ENCODE data around the gene FASTKD1.
A peak's percentile ranks its signal among the peaks of the same experiment; 100 is the strongest.
"Not testable (repeated sequence)": the region's sequence is repeated elsewhere in the genome, so short reads cannot be mapped to it uniquely, and the experiment has no call there.

FASTKD1 gene

GRCh38 chr2:169599568-169599967 is 25.9 kb upstream of the FASTKD1 start:
- no peak for TF ChIP-seq CTCF (conservative IDR thresholded peaks at IDR 0.05)
- H3K27ac ChIP-seq, result no peak overlapping the region

- no peak for TF ChIP-seq CTCF (conservative IDR thresholded peaks at IDR 0.05)
- no peak overlapping the region for H3K27ac ChIP-seq
Observed at GRCh38 chr2:169598982-169599381, 25.3 kb upstream of the FASTKD1 start.

GRCh38 chr2:169596546-169596945 is 22.9 kb upstream of the FASTKD1 start:
- not testable (repeated sequence) for H3K27ac ChIP-seq

GRCh38 chr2:169590804-169591203 is 17.1 kb upstream of the FASTKD1 start:
- no peak for TF ChIP-seq CTCF (conservative IDR thresholded peaks at IDR 0.05)
- no peak overlapping the region for H3K27ac ChIP-seq

- peak overlapping the region; percentile 92 for H3K27ac ChIP-seq
- TF ChIP-seq CTCF (conservative IDR thresholded peaks at IDR 0.05), result no peak
Observed at GRCh38 chr2:169585673-169586072, 12.0 kb upstream of the FASTKD1 start.

- TF ChIP-seq CTCF (conservative IDR thresholded peaks at IDR 0.05), result no peak
- peak within 1 kb of the TSS; percentile 92 for H3K27ac ChIP-seq
Observed at GRCh38 chr2:169584005-169584877, 10.6 kb upstream of the FASTKD1 start, which contains the start of gene PPIG. PPIG (plus strand) TSS chr2:169584351; CDS start chr2:169604042, 19,691 bp downstream.

GRCh38 chr2:169583518-169583917 is 9.9 kb upstream of the FASTKD1 start:
- H3K27ac ChIP-seq, result peak overlapping the region; percentile 92
- TF ChIP-seq CTCF (conservative IDR thresholded peaks at IDR 0.05), result no peak

- not testable (repeated sequence) for H3K27ac ChIP-seq
Observed at GRCh38 chr2:169582552-169583266, 9.0 kb upstream of the FASTKD1 start.
